K562 (cell line): ENCODE data around the gene TMEM120B. TPM values are rescaled to one million over a fixed set of nuclear protein-coding genes. Genes with fewer than 3 reads are reported as not detected.

ENCODE experiments used
- ATAC-seq: fragments of 200-7000 bp; cut with Tn5 transposase; 3 replicates; pipeline ENCODE4 v1.9.1; 2020; ENCODE audit warnings: moderate library complexity
- BruUV-seq: library from RNA; stranded (reverse); fragments of 400-500 nt; replicated peaks from 2 replicates; lab custom pipeline; 2021; lab: Mats Ljungman, UMichigan
- CTCF ChIA-PET: fragments of 300-600 bp; formaldehyde crosslinking; extraction: SDS; loops from one replicate; lab custom pipeline; 2021; ENCODE audit warnings: low intra/inter-chr PET ratio; lab: Yijun Ruan, JAX
- POLR2A ChIA-PET: fragments of 300-600, 350-650 bp; sonication (Branson Sonifier 250); formaldehyde crosslinking; extraction: SDS; loops from one replicate; lab custom pipeline; 2021; ENCODE audit warnings: antibody characterized with exemption, inconsistent platforms; lab: Yijun Ruan, JAX
- DNase-seq, 4 experiments: peaks; one replicate each; pipeline versions ENCODE4 v3.0.0 to v3.0.0-alpha.2; 2011 to 2018; ENCODE audit warnings: low spot score in 3 of 4, mixed read lengths in 3 of 4; ENCODE audit errors: extremely low read depth in 1 of 4
- FAIRE-seq: peaks from 2 replicates; lab custom pipeline; 2011; peaks lifted over from hg19 to GRCh38; lab: Jason Lieb, UNC
- H2AFZ ChIP-seq: 2 replicates; pipeline ENCODE4 v1.6.0; 2011; ENCODE audit warnings: low read depth, low read length, control low read depth, inconsistent platforms
- H3K27ac ChIP-seq: fragments of 200-600 bp; 3 replicates; pipeline ENCODE4 v1.8.0; 2011; ENCODE audit warnings: low read depth, mild to moderate bottlenecking, control low read depth, inconsistent platforms, low read length, moderate library complexity, mixed read lengths; ENCODE audit errors: extremely low read depth
- H3K27me3 ChIP-seq, 2 experiments: fragments of 300-600 bp in 1 of 2; 2 replicates in 1 of 2; 3 replicates in 1 of 2; pipeline versions ENCODE4 v1.6.0 to v1.8.0; 2011; ENCODE audit warnings: inconsistent platforms in 2 of 2, low read length in 2 of 2, mild to moderate bottlenecking in 1 of 2, mixed read lengths in 1 of 2, moderate library complexity in 1 of 2; ENCODE audit not compliant: control insufficient read depth in 2 of 2, insufficient read depth in 2 of 2
- H3K36me3 ChIP-seq: fragments of 300-600 bp; 3 replicates; pipeline ENCODE4 v1.8.0; 2011; ENCODE audit warnings: mild to moderate bottlenecking, low read length, inconsistent platforms; ENCODE audit not compliant: control insufficient read depth, insufficient read depth
- H3K4me1 ChIP-seq, 2 experiments: fragments of 200-600 bp in 1 of 2; replicated peaks in 1 of 2; 2 replicates in 1 of 2; 3 replicates in 1 of 2; pipeline versions ENCODE4 v1.5.1 to v1.8.0; 2011; ENCODE audit warnings: inconsistent platforms in 2 of 2, low read length in 2 of 2, mild to moderate bottlenecking in 1 of 2, mixed read lengths in 1 of 2, moderate library complexity in 1 of 2; ENCODE audit not compliant: control insufficient read depth in 2 of 2, insufficient read depth in 2 of 2
- H3K4me2 ChIP-seq: 2 replicates; pipeline ENCODE4 v1.6.1; 2011; ENCODE audit warnings: low read length, control low read depth, inconsistent platforms, mixed read lengths; ENCODE audit not compliant: insufficient read depth
- H3K4me3 ChIP-seq: fragments of 200-600 bp; sonication (generic), shearing (Covaris generic); 2 replicates; pipeline ENCODE4 v1.5.1; 2016; ENCODE audit warnings: control low read depth, inconsistent platforms
- H3K79me2 ChIP-seq: fragments of 200-600 bp; 3 replicates; pipeline ENCODE4 v1.8.0; 2011; ENCODE audit warnings: low read length, inconsistent platforms; ENCODE audit not compliant: control insufficient read depth, insufficient read depth
- H3K9ac ChIP-seq, 2 experiments: 2 replicates each; pipeline versions ENCODE4 v1.6.0 to v1.6.1; 2011; ENCODE audit warnings: low read depth in 2 of 2, low read length in 2 of 2, control low read depth in 1 of 2, inconsistent platforms in 1 of 2, mild to moderate bottlenecking in 1 of 2, mixed read lengths in 1 of 2; ENCODE audit not compliant: insufficient read depth in 1 of 2
- H3K9me1 ChIP-seq: one replicate; pipeline ENCODE4 v1.6.0; 2011; ENCODE audit warnings: inconsistent platforms, mild to moderate bottlenecking, low read length, moderate library complexity; ENCODE audit not compliant: control insufficient read depth, insufficient read depth
- H3K9me3 ChIP-seq: replicated peaks from 2 replicates; pipeline ENCODE4 v1.5.1; 2011; ENCODE audit warnings: low read depth, low read length, inconsistent platforms; ENCODE audit not compliant: control insufficient read depth, insufficient read depth
- H4K20me1 ChIP-seq: replicated peaks from 2 replicates; pipeline ENCODE4 v1.6.1; 2011; ENCODE audit warnings: low read length, inconsistent platforms, mixed read lengths; ENCODE audit not compliant: control insufficient read depth, insufficient read depth
- CCNT2 ChIP-seq: IDR thresholded peaks from 2 replicates; pipeline ENCODE4 v1.6.1; 2011; ENCODE audit warnings: borderline replicate concordance, low read depth, mild to moderate bottlenecking, moderate library complexity, mixed read lengths, low read length; ENCODE audit not compliant: insufficient read length; ENCODE audit errors: extremely low read depth
- FIP1L1 ChIP-seq: fragments of 200-400 bp; formaldehyde crosslinking; IDR thresholded peaks from 2 replicates; pipeline ENCODE4 v1.6.1; 2018; ENCODE audit warnings: mild to moderate bottlenecking, low read depth, low read length; ENCODE audit not compliant: poor library complexity, severe bottlenecking
- HNRNPL ChIP-seq: fragments of 200-400 bp; formaldehyde crosslinking; IDR thresholded peaks from 2 replicates; pipeline ENCODE4 v1.6.1; 2017; ENCODE audit warnings: low read depth, mild to moderate bottlenecking, low read length
- POLR2G ChIP-seq: fragments of 200-400 bp; formaldehyde crosslinking; IDR thresholded peaks from 2 replicates; pipeline ENCODE4 v1.6.1; 2017; ENCODE audit warnings: low read depth, mild to moderate bottlenecking, antibody characterized with exemption, low read length, moderate library complexity
- PTRF ChIP-seq: fragments of 450-650 bp; IDR thresholded peaks from 2 replicates; pipeline ENCODE4 v1.6.1; 2016; ENCODE audit warnings: mild to moderate bottlenecking, missing genetic modification characterization, missing compliant biosample characterization
- RBBP5 ChIP-seq: fragments of 200-600 bp; sonication (generic); IDR thresholded peaks from 2 replicates; pipeline ENCODE4 v1.6.1; 2012; ENCODE audit warnings: borderline replicate concordance, mild to moderate bottlenecking, low read length, control low read depth, inconsistent platforms; ENCODE audit not compliant: insufficient read depth, poor library complexity, severe bottlenecking
- RBFOX2 ChIP-seq: fragments of 200-400 bp; formaldehyde crosslinking; IDR thresholded peaks from 2 replicates; pipeline ENCODE4 v1.6.1; 2017; ENCODE audit warnings: low read depth, mild to moderate bottlenecking, low read length, moderate library complexity
- RBM22 ChIP-seq: fragments of 200-400 bp; formaldehyde crosslinking; IDR thresholded peaks from 2 replicates; pipeline ENCODE4 v1.6.1; 2018; ENCODE audit warnings: low read length, low read depth; ENCODE audit not compliant: poor library complexity, severe bottlenecking
- TSHZ1 ChIP-seq: fragments of 250-450 bp; sonication (Bioruptor Pico); IDR thresholded peaks from 2 replicates; pipeline ENCODE4 v1.4.0; 2020; ENCODE audit warnings: mild to moderate bottlenecking, moderate library complexity
- ZNF274 ChIP-seq: IDR thresholded peaks from 2 replicates; pipeline ENCODE4 v1.6.1; 2011; ENCODE audit warnings: low read depth, mild to moderate bottlenecking, low read length, moderate library complexity, borderline replicate concordance
- ZNF589 ChIP-seq: fragments of 200-800 bp; sonication (Bioruptor generic); IDR thresholded peaks from 2 replicates; pipeline ENCODE4 v1.6.1; 2016; ENCODE audit warnings: low read depth, missing genetic modification characterization, missing compliant biosample characterization
- WGBS: fragments of 100-300 bp; shearing (Covaris generic); methylation state at CpG from one replicate; pipeline ENCODE4 v1.1.6; 2016; ENCODE audit warnings: low coverage, mixed read lengths; ENCODE audit not compliant: insufficient coverage; ENCODE audit errors: missing lambda C conversion rate; 5-methylcytosine and 5-hydroxymethylcytosine counted together
- in situ Hi-C: fragments of 300-500 bp; cut with MboI; formaldehyde crosslinking; loops from 4 replicates; pipeline ENCODE4 v1.15.0; 2018; ENCODE audit warnings: inconsistent platforms, mixed read lengths
- intact Hi-C: fragments of 100-400 bp; cut with micrococcal nuclease; formaldehyde crosslinking; loops from 2 replicates; pipeline ENCODE4 v1.14.2; 2022
- polyA plus RNA-seq, 8 experiments: library from polyadenylated mRNA; depleted of rRNA in 4 of 8; stranded (reverse) in 5 of 8; unstranded in 3 of 8; fragments of >200 nt; fragmentation: Nextera tagmentation in 2 of 8; fragmentation: Illumina TruSeq in 1 of 8; extraction: Ambion mirVana in 2 of 8; extraction: Trizol in 1 of 8; gene quantifications; 2 replicates each; pipeline versions ENCODE4 v1.2.1 to v1.2.3, GENCODE V29; 2011 to 2014; ENCODE audit warnings: inconsistent platforms in 1 of 8, missing spikeins in 1 of 8
- total RNA-seq, 7 experiments: library from RNA; depleted of rRNA in 6 of 7; stranded (reverse); fragments of >200 nt in 6 of 7; fragmentation: Illumina TruSeq in 2 of 7; extraction: Trizol in 2 of 7; gene quantifications; 2 replicates each; pipeline versions ENCODE4 v1.2.1 to v1.2.3, GENCODE V29; 2011 to 2021; ENCODE audit warnings: low replicate concordance in 1 of 7

Gene TMEM120B
- total and polyA plus RNA-seq, 9 of the 15 experiments (the other 6 are each of a cell fraction or from before 2014, with no cell fraction given), result 1.7 to 18.6 (median 7.4) TPM

GRCh38 chr12:121810234-121810817 is 97.8 kb downstream of the TMEM120B start:
- Histone ChIP-seq H3K9ac (peak overlapping the region in 1 of 2 experiments; percentile 93; a peak in 2 of 4 replicates), H3K9me1 (no peaks in the 10 kb centered on the region), H3K27me3 (no peaks in the 10 kb centered on the region), H3K36me3 (peaks cover 84% of the 10 kb centered on the region), H2AFZ (no peak overlapping the region), H3K4me1 (peaks cover 28 to 69% of the 10 kb centered on the region in 2 experiments), H3K27ac (no peak overlapping the region), H3K4me3 (no peak overlapping the region), H3K4me2 (no peak overlapping the region), H3K79me2 (peaks cover 78% of the 10 kb centered on the region), H4K20me1 (peaks cover 26% of the 10 kb centered on the region), H3K9me3 (no peaks in the 10 kb centered on the region)
- ChIA-PET POLR2A (interaction anchor here (0.6 to 12.1 kb wide), 10 partner anchors 8 to 385 kb away, joined by 3 to 194 read pairs (median 4); partner anchors contain the start of genes RHOF and SETD1B), CTCF (interaction anchor here (5.5 kb wide), 1 partner anchor 15 kb away, joined by 73 read pairs; the partner anchor contains the start of gene RHOF)
- FAIRE-seq (no peak), DNase-seq (no peak), ATAC-seq (no peak)
- TF ChIP-seq FIP1L1 (peak; percentile 24), ZNF589 (CRISPR knock-in tag) (no peak), TSHZ1 (no peak), ZNF274 (no peak), POLR2G (peak; percentile 62), PTRF (tag) (no peak), CCNT2 (no peak), RBBP5 (no peak), RBM22 (peak; percentile 9), RBFOX2 (peak; percentile 62), HNRNPL (0 out of 2 replicates have a peak, but pooled peaks have one; percentile 7)
- in situ Hi-C loops (no loop called here), intact Hi-C loops (no loop called here)
- no TSS peak for BruUV-seq
- 84% methylated on average over 15 of the region's 33 CpGs for WGBS
